Lower leg skin (tissue), 4 donors: Measurements from ENCODE around the gene PAX5. TPM values are rescaled to one million over a fixed set of nuclear protein-coding genes. Genes with fewer than 3 reads are reported as not detected.

Source experiments
- DNase-seq, 2 donors: peaks; one replicate each; pipeline ENCODE4 v3.0.0-alpha.2; 2019; ENCODE audit warnings: low spot score in 2 of 2
- H3K4me3 ChIP-seq: fragments of 200-600 bp; sonication (generic); 2 replicates; pipeline ENCODE4 v1.5.1; 2017; ENCODE audit warnings: mild to moderate bottlenecking, low read depth; ENCODE audit not compliant: poor library complexity, severe bottlenecking
- POLR2A ChIP-seq, 2 donors: fragments of 450-650 bp; IDR thresholded peaks; one replicate each; pipeline ENCODE4 v1.6.1; 2016 to 2017; ENCODE audit warnings: antibody characterized with exemption in 2 of 2, mild to moderate bottlenecking in 1 of 2, moderate library complexity in 1 of 2
- WGBS, 2 donors: methylation state at CpG; one replicate each; pipeline ENCODE4 v1.1.5; 2018; 5-methylcytosine and 5-hydroxymethylcytosine counted together
- intact Hi-C: fragments of 100-400 bp; cut with DNase I; formaldehyde crosslinking; loops from one replicate; pipeline ENCODE4 v1.15.0; 2023; ENCODE audit warnings: low total_unique reads
- total RNA-seq, 4 donors: library from RNA; depleted of rRNA; stranded (reverse); fragments of >200 nt; gene quantifications; one replicate each; pipeline ENCODE4 v1.1.0, GENCODE V29; 2016
- TF ChIP-seq, protein P1 (sequence below), 3 donors: fragments of 450-650 bp; IDR thresholded peaks; one replicate each; pipeline ENCODE4 v1.5.1; 2016; ENCODE audit warnings: antibody characterized with exemption in 3 of 3, mild to moderate bottlenecking in 3 of 3, moderate library complexity in 2 of 3

PAX5 gene
- total RNA-seq, 4 donors from 2014 or later, result 0.02 to 0.08 (median 0.03) TPM; not detected in 1

DNA sequence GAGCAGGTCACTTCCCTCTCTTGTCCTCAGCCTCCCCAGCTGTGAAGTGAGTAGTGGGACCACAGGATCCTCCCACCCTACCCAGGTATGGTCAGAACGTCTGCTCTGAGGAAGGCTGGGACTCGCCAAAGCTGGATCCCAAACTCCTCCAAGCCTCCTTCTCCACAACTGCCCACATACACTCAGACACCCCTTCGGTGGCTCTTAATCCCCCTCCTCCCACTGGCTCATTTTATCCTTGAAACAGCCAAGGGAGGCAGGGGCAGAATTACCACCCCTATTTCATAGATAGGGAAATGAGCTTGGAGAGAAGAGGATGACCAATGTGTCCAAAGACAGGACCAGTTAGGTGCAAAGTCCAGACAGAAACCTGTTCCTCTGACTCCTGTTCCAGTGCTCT, 121.4 kb downstream of the PAX5 start:
- intact Hi-C loops, result no loop called here
- H3K4me3 ChIP-seq, result no peak overlapping the region
- WGBS, 2 donors, result 74 to 82% methylated on average over 3 of the region's 3 CpGs
- DNase-seq, result no peak
- no peak for TF ChIP-seq POLR2A (IDR thresholded peaks at IDR 0.05)
- TF ChIP-seq, protein P1, sequence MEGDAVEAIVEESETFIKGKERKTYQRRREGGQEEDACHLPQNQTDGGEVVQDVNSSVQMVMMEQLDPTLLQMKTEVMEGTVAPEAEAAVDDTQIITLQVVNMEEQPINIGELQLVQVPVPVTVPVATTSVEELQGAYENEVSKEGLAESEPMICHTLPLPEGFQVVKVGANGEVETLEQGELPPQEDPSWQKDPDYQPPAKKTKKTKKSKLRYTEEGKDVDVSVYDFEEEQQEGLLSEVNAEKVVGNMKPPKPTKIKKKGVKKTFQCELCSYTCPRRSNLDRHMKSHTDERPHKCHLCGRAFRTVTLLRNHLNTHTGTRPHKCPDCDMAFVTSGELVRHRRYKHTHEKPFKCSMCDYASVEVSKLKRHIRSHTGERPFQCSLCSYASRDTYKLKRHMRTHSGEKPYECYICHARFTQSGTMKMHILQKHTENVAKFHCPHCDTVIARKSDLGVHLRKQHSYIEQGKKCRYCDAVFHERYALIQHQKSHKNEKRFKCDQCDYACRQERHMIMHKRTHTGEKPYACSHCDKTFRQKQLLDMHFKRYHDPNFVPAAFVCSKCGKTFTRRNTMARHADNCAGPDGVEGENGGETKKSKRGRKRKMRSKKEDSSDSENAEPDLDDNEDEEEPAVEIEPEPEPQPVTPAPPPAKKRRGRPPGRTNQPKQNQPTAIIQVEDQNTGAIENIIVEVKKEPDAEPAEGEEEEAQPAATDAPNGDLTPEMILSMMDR (IDR thresholded peaks at IDR 0.05), result no peak

DNA sequence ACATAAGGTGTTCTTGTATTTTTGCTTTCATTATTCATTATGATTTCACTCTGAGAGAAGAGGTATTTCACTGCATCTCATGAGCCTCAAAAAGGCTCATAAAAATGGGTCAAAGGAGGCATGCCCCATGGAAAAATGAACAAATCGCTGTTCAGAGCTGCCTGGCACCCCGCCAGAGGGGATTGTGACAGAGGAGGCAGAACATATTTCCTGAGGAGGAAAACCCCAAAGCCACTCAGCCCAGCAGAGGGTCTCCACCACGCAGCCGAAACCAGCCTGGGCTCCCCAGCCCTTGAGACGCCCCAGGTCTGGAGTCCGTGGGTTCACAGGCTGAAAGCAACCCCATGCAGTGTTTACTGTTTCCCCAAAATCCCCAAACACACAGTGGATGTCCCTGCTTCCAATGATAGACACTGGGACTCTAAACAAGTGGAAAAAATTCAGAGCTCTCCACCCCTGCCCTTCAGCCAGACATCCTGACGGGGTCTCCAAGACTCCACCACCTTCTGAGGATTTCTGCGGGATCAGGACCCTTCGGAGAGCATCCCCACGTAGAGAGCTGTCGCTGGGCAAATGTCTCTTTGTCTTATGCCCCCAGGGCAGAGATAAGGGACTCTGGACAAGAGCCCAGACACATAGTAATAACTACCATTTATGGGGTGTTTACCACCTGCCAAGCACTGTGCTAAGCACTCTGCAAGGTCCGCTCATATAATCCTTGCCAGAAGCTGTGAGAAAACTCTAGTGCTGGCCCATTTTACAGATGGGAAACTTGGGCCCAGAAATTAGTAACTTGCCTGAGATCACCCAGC, 122.3 kb downstream of the PAX5 start:
- 56 to 64% methylated on average over 12 of the region's 12 CpGs for WGBS, 2 donors
- DNase-seq, result peak in 1 of 2 donors; percentile 77
- H3K4me3 ChIP-seq, result no peak overlapping the region
- TF ChIP-seq, protein P1 (IDR thresholded peaks at IDR 0.05), result no peak
- no peak for TF ChIP-seq POLR2A (IDR thresholded peaks at IDR 0.05)
- intact Hi-C loops, result no loop called here

DNA sequence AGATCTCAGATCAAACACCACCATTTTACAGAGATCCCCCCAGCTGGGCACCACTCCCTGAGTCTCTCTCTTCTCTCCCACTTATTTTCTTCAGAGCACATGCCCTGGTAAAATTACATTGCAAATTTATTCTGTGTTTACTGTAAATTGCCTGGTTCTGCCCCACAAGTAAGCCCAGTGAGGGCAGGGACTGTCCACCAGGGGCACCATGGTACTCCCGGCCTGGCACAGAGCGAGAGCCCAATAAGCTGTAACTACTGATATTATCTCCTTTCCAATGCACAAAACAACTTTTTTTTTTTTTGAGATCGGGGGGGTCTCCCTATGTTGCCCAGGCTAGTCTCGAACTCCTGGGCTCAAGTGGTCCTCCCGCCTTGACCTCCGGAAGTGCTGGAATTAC, 123.0 kb downstream of the PAX5 start:
- intact Hi-C loops, result no loop called here
- H3K4me3 ChIP-seq, result no peak overlapping the region
- TF ChIP-seq, protein P1 (IDR thresholded peaks at IDR 0.05), result no peak
- TF ChIP-seq POLR2A (IDR thresholded peaks at IDR 0.05), result no peak
- WGBS, 2 donors, result 79 to 85% methylated on average over 6 of the region's 6 CpGs
- DNase-seq, result peak in 1 of 2 donors; percentile 52

DNA sequence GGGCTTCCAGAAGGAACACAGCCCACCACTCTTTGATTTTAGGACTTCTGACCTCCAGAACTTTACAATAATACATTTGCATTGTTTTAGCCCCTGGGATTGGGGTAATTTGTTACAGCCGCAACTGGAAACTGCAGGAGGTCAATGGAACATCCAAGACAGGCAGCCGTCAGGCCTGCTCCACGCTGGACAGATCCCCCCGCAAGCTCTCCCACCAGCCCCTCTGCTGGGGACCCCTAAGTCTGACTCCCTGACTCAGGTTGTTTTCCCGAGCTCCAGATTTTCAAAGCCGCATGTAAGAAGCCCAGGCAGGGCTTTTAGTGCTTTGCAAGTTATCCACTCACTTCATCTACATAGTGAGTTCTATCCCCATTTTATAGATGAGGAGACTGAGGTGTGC, 127.6 kb downstream of the PAX5 start:
- no peak for TF ChIP-seq POLR2A (IDR thresholded peaks at IDR 0.05)
- TF ChIP-seq, protein P1 (IDR thresholded peaks at IDR 0.05), result no peak
- intact Hi-C loops, result no loop called here
- WGBS, 2 donors, result 69 to 72% methylated on average over 6 of the region's 6 CpGs
- DNase-seq, result peak in 1 of 2 donors; percentile 37
- no peak overlapping the region for H3K4me3 ChIP-seq

DNA sequence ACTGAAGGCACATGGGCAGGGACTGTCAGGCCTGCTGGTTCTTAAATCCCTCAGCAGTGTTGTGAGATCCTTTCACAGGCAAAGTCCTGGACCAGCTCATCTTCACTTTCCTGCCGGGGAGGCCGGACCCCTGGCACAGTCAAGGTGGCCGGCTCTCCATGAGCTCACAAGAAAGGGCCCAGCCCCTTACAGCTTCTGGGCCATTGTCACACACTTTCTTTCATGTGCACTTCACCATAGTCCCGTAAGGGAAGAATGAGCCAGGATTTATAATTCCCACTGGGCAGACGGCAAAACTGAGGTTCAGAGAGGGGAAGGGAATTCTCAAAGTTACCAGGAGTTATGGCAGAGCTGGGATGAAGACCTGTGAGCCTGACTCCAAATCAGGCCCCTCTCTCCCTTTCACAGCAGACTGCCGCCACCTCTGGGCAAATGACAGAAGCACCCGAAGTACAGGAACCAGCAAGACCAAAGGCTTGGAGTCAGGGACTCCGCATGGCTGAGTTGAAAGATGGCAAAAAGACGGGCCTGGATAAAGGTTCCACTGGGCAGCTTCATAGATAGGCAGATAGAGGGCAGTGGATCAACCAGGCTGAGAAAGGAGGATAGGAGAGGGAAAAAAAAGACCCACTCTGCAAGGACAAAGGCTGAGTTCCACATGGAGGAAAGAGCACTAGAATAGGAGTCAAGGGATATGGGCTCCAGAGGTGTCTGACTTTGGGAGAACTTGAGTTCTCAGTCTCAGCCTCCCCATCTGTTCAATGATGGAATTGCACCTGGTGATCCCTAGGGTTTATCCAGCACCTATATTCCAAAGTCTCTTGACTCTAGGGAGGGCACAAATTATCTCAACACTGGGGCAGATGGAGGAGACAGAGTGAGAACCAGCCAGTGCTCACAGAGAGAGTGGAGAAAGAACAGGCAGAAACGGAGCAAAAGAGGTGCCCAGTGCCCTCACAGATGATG, 128.7 kb downstream of the PAX5 start:
- WGBS, 2 donors, result 77 to 85% methylated on average over 10 of the region's 10 CpGs
- TF ChIP-seq POLR2A (IDR thresholded peaks at IDR 0.05), result no peak
- TF ChIP-seq, protein P1 (IDR thresholded peaks at IDR 0.05), result no peak

More for the DNA sequence above, 128.7 kb downstream of the PAX5 start:
- DNase-seq, result peak in 1 of 2 donors; percentile 52
- intact Hi-C loops, result no loop called here
- H3K4me3 ChIP-seq, result no peak overlapping the region
